ENCODE results near the gene UBE2F. TPM values are rescaled to one million over a fixed set of nuclear protein-coding genes. Genes with fewer than 3 reads are reported as not detected.
"Not testable (repeated sequence)": the region's sequence is repeated elsewhere in the genome, so short reads cannot be mapped to it uniquely, and the experiment has no call there.

UBE2F gene
- total RNA-seq, 3 donors from 2014 or later, result 62.6 to 66.9 (median 64.0) TPM

- intact Hi-C loops (cut with DNase I; ENCODE audit: low total_unique reads), result no loop called here
- H3K9me3 ChIP-seq, result no peaks in the 10 kb centered on the region
Observed at GRCh38 chr2:238066218-238066617, 99.4 kb downstream of the UBE2F start.

GRCh38 chr2:238066718-238067117, 99.9 kb downstream of the UBE2F start:
- H3K27ac ChIP-seq; H3K4me1 ChIP-seq; H3K4me3 ChIP-seq; intact Hi-C loops (cut with DNase I; ENCODE audit: low total_unique reads); H3K36me3 ChIP-seq; DNase-seq (ENCODE audit: low spot score in 2 of 2); H3K9me3 ChIP-seq; H3K27me3 ChIP-seq: not testable (repeated sequence)

More at GRCh38 chr2:238066218-238066617, 99.4 kb downstream of the UBE2F start:
- no peak for DNase-seq (ENCODE audit: low spot score in 2 of 2)
- TF ChIP-seq POLR2AphosphoS5 (IDR thresholded peaks at IDR 0.05) (no peak), POLR2A (IDR thresholded peaks at IDR 0.05) (no peak)
- TF ChIP-seq, protein P1, sequence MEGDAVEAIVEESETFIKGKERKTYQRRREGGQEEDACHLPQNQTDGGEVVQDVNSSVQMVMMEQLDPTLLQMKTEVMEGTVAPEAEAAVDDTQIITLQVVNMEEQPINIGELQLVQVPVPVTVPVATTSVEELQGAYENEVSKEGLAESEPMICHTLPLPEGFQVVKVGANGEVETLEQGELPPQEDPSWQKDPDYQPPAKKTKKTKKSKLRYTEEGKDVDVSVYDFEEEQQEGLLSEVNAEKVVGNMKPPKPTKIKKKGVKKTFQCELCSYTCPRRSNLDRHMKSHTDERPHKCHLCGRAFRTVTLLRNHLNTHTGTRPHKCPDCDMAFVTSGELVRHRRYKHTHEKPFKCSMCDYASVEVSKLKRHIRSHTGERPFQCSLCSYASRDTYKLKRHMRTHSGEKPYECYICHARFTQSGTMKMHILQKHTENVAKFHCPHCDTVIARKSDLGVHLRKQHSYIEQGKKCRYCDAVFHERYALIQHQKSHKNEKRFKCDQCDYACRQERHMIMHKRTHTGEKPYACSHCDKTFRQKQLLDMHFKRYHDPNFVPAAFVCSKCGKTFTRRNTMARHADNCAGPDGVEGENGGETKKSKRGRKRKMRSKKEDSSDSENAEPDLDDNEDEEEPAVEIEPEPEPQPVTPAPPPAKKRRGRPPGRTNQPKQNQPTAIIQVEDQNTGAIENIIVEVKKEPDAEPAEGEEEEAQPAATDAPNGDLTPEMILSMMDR (IDR thresholded peaks at IDR 0.05), result no peak
- Histone ChIP-seq H3K27me3 (no peaks in the 10 kb centered on the region), H3K4me1 (no peaks in the 10 kb centered on the region), H3K36me3 (no peaks in the 10 kb centered on the region), H3K27ac (no peak overlapping the region), H3K4me3 (no peak overlapping the region)

- no peaks in the 10 kb centered on the region for H3K36me3 ChIP-seq
- TF ChIP-seq POLR2A (IDR thresholded peaks at IDR 0.05), result no peak
- no peak for TF ChIP-seq POLR2AphosphoS5 (IDR thresholded peaks at IDR 0.05)
- TF ChIP-seq, protein P1 (IDR thresholded peaks at IDR 0.05), result no peak
- H3K27ac ChIP-seq, result no peak overlapping the region
- no peaks in the 10 kb centered on the region for H3K9me3 ChIP-seq
- no peak for DNase-seq (ENCODE audit: low spot score in 2 of 2)
- no peaks in the 10 kb centered on the region for H3K27me3 ChIP-seq
- H3K4me1 ChIP-seq, result no peaks in the 10 kb centered on the region
- intact Hi-C loops (cut with DNase I; ENCODE audit: low total_unique reads), result no loop called here
- no peak overlapping the region for H3K4me3 ChIP-seq
Observed at GRCh38 chr2:238067939-238068338, 101.1 kb downstream of the UBE2F start.

- DNase-seq (ENCODE audit: low spot score in 2 of 2), result no peak
- Histone ChIP-seq H3K27me3 (no peaks in the 10 kb centered on the region), H3K36me3 (no peaks in the 10 kb centered on the region), H3K4me1 (no peaks in the 10 kb centered on the region), H3K4me3 (no peak overlapping the region), H3K27ac (no peak overlapping the region), H3K9me3 (no peaks in the 10 kb centered on the region)
- intact Hi-C loops (cut with DNase I; ENCODE audit: low total_unique reads), result no loop called here
- no peak for TF ChIP-seq POLR2AphosphoS5 (IDR thresholded peaks at IDR 0.05)
- TF ChIP-seq, protein P1 (IDR thresholded peaks at IDR 0.05), result no peak
- no peak for TF ChIP-seq POLR2A (IDR thresholded peaks at IDR 0.05)
Observed at GRCh38 chr2:238069021-238069709, 102.4 kb downstream of the UBE2F start.

- no peak overlapping the region for H3K27ac ChIP-seq
- no peaks in the 10 kb centered on the region for H3K27me3 ChIP-seq
- H3K4me3 ChIP-seq, result no peak overlapping the region
- TF ChIP-seq, protein P1 (IDR thresholded peaks at IDR 0.05), result no peak
- TF ChIP-seq POLR2A (IDR thresholded peaks at IDR 0.05) (no peak), POLR2AphosphoS5 (IDR thresholded peaks at IDR 0.05) (no peak)
- H3K9me3 ChIP-seq, result no peaks in the 10 kb centered on the region
- DNase-seq (ENCODE audit: low spot score in 2 of 2), result no peak
- H3K4me1 ChIP-seq, result no peaks in the 10 kb centered on the region
- H3K36me3 ChIP-seq, result no peaks in the 10 kb centered on the region
- intact Hi-C loops (cut with DNase I; ENCODE audit: low total_unique reads), result no loop called here
Observed at GRCh38 chr2:238069877-238070276, 103.1 kb downstream of the UBE2F start.

Measured in breast epithelium (tissue), 4 donors.